Gastrocnemius medialis (tissue), 4 donors: Measurements from ENCODE around the gene OR5F1.

Experiments used
- CTCF ChIP-seq, 5 experiments: fragments of 450-650 bp in 3 of 5; fragments of 200-600 bp in 2 of 5; sonication (generic) in 2 of 5; IDR thresholded peaks in 4 of 5; conservative IDR thresholded peaks in 1 of 5; 1 replicate in 4 of 5; 2 replicates in 1 of 5; pipeline ENCODE4 v1.5.1; 2016 to 2019; ENCODE audit warnings: antibody characterized with exemption in 5 of 5, mild to moderate bottlenecking in 3 of 5, moderate library complexity in 3 of 5
- POLR2A ChIP-seq, 2 donors: fragments of 450-650 bp; IDR thresholded peaks; one replicate each; pipeline ENCODE4 v1.6.1; 2017; ENCODE audit warnings: antibody characterized with exemption in 2 of 2, mild to moderate bottlenecking in 2 of 2, moderate library complexity in 2 of 2

DNA sequence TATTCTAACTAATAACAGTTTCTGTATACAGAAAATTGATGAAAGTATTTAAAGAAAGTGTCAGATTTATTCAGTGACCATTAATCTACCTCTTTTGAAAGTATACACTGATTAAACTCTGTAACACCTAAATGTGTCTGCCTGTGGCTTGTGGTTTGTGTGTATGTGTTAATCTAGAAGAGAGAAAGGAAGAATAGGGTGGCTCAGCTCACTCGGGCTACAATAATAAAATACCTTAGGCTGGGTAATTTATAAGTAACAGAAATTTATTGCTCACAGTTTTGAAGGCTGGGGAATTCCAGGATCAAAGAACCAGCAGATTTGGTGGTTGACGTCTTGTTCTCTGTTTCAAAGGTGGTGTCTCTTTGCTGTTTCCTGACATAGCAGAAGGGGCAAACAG is 19.4 kb upstream of the OR5F1 start:
- TF ChIP-seq CTCF (IDR thresholded peaks at IDR 0.05 in 4 of 5, conservative IDR thresholded peaks at IDR 0.05 in 1 of 5) (no peak), POLR2A (IDR thresholded peaks at IDR 0.05) (no peak)
